Esophagus (tissue), 2 donors: ENCODE measurements around the gene EEF1AKMT3. TPM values are rescaled to one million over a fixed set of nuclear protein-coding genes. Genes with fewer than 3 reads are reported as not detected.

Experiments used
- H3K27ac ChIP-seq, 2 donors: one replicate each; pipeline ENCODE4 v1.5.1; 2013; ENCODE audit warnings: low read depth in 2 of 2, mild to moderate bottlenecking in 2 of 2, inconsistent platforms in 1 of 2, low read length in 1 of 2, moderate library complexity in 1 of 2
- H3K27me3 ChIP-seq, 2 donors: one replicate each; pipeline ENCODE4 v1.6.1; 2013; ENCODE audit warnings: low read length in 2 of 2, control low read depth in 1 of 2, mild to moderate bottlenecking in 1 of 2; ENCODE audit not compliant: insufficient read depth in 2 of 2, control insufficient read depth in 1 of 2
- H3K36me3 ChIP-seq, 2 donors: one replicate each; pipeline ENCODE4 v1.6.1; 2013; ENCODE audit warnings: low read length in 1 of 2; ENCODE audit not compliant: control insufficient read depth in 2 of 2, insufficient read depth in 2 of 2
- H3K4me1 ChIP-seq, 2 donors: one replicate each; pipeline ENCODE4 v1.6.1; 2013; ENCODE audit warnings: low read length in 1 of 2; ENCODE audit not compliant: control insufficient read depth in 2 of 2, insufficient read depth in 2 of 2
- H3K4me3 ChIP-seq, 2 donors: one replicate each; pipeline ENCODE4 v1.5.1; 2013; ENCODE audit warnings: low read length in 2 of 2, mild to moderate bottlenecking in 2 of 2, low read depth in 1 of 2, moderate library complexity in 1 of 2
- H3K9me3 ChIP-seq, 2 donors: one replicate each; pipeline ENCODE4 v1.6.1; 2013; ENCODE audit warnings: mild to moderate bottlenecking in 2 of 2, low read depth in 1 of 2, low read length in 1 of 2, moderate library complexity in 1 of 2; ENCODE audit not compliant: control insufficient read depth in 2 of 2, insufficient read depth in 1 of 2
- WGBS, 2 donors: extraction: QIAGEN DNeasy Blood & Tissue Kit; methylation state at CpG; one replicate each; pipeline ENCODE4 v1.1.7; 2013; 5-methylcytosine and 5-hydroxymethylcytosine counted together
- polyA plus RNA-seq, 2 donors: library from polyadenylated mRNA; stranded (reverse); fragments of 200-250 nt; gene quantifications; one replicate each; pipeline ENCODE4 v1.2.3, GENCODE V29; 2013
- donor health status: healthy with polysubstance abuse.
- donor health status: Bipolar disorder and iron deficiency.

Gene EEF1AKMT3
- polyA plus RNA-seq, result 1 to 10 TPM; 1.1 to 2.4 TPM

DNA sequence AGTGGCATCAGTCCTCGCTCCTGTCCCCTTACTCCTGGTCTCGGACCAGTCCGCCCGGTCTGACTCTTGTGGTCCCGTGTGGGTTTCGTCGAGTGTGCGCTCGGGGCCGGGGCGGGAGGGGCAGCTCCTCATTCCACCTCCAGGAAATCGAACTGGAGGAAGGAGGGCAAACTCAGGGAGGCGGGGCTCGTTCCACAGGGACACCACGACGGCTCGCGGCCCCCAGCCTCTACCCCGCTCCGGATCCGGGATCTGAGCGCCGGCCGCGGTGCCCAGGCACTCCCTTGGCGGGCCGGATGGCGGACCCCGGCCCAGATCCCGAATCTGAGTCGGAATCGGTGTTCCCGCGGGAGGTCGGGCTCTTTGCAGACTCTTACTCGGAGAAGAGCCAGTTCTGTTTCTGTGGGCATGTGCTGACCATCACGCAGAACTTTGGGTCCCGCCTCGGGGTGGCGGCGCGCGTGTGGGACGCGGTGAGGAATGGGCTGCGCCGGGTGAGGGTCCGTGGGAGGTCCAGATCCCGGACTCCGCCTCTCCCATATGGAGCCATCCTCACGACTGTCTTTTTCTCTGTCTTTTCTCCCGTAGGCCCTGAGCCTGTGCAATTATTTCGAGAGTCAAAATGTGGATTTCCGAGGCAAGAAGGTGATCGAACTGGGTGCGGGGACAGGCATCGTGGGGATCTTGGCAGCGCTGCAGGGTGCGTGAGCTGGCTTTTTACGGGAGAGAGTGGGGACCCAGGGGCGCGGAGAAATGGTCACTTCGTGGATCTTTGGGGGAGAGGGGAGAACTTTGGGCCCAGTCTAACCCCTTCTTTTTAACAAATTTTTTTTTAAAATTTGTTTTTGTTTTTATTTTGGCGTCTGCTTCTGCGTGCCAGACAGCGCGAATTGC lies at the start of gene EEF1AKMT3:
Gene EEF1AKMT3, plus strand, starts transcription at position 186 of the 894 bp plus-strand sequence. Its CDS starts 111 bp downstream, at position 297.
- H3K36me3 ChIP-seq, result peaks cover 0 to 7% of the 10 kb centered on the region in 2 donors
- peak within 1 kb of the TSS; percentile 80 to 85 for H3K4me3 ChIP-seq
- WGBS, 2 donors, result 1 to 3% methylated on average over 66 to 67 of the region's 67 CpGs
- peaks cover 3 to 4% of the 10 kb centered on the region in 2 donors for H3K4me1 ChIP-seq
- H3K27ac ChIP-seq, result peak within 1 kb of the TSS; percentile 85 to 98
- H3K27me3 ChIP-seq, result no peaks in the 10 kb centered on the region
- H3K9me3 ChIP-seq, result no peaks in the 10 kb centered on the region

DNA sequence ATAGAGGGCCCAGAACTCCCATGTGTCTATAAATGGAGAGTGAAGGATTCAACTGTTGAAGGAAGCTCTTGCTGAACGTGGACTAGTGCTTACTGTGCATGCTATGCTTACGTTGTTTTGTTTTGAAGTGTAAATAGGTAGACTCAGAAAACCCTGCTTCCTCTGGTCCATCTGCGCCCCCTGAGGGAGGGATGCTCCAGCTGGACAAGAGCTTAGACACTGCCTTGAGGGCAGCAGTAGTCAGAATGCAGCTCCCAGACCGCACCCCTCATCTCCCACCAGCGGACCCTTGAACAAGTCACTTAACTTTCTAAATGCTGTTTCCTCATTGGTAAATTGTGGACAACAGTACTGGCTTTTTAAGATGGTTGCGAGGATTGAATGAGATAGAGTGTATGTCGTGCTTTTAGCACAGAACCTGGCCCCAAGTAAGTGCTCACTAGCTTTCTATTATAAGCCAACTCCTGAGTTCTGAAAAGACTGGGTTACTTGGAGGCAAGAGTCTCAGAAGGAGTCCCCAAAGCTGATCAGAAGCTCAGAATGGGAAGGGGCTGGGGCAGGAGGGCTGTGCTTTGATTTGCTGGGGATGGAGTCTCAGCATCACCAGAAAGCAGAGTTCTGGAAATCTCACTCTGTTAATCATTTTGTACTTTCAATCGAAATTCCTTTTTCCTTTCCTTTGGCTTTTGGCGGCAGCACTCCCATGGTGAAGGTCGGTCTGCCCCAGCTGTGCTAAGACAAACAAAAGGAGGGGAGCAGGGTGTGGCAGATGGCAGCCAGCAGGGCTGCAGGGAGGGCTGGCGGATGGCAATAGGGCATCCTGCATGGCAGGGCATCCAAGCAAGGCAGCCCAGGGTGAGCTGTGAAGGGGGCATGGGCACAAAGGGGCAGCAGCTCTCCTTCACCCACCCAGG lies 49.4 kb upstream of the EEF1AKMT3 start:
- peaks cover 12 to 29% of the 10 kb centered on the region in 2 donors for H3K36me3 ChIP-seq

DNA sequence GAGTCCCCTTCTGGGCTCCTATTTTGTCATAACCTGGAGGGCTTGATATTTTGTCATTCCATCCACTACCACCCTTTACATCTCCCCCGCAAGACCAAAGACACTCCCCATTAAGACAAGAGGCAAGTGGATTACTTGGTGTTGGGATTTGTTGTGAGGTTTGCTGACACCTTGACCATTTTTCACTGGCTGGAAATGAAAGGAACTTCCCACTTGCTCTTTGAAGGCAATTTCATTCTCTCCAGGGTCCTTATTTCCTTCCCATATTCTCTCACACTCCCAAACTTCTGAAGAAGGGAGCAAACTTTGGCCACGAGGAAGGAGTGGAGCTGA lies 48.8 kb upstream of the EEF1AKMT3 start:
- H3K27me3 ChIP-seq, result no peaks in the 10 kb centered on the region
- WGBS, 2 donors, result 66 to 83% methylated on average over 2 of the region's 2 CpGs
- H3K4me1 ChIP-seq, result peaks cover 8 to 11% of the 10 kb centered on the region in 2 donors
- peaks cover 8 to 25% of the 10 kb centered on the region in 2 donors for H3K36me3 ChIP-seq
- no peak overlapping the region for H3K27ac ChIP-seq
- H3K4me3 ChIP-seq, result no peak overlapping the region
- H3K9me3 ChIP-seq, result no peaks in the 10 kb centered on the region

More for the DNA sequence above, 49.4 kb upstream of the EEF1AKMT3 start:
- H3K4me1 ChIP-seq, result peaks cover 8 to 11% of the 10 kb centered on the region in 2 donors
- H3K27ac ChIP-seq, result no peak overlapping the region
- no peaks in the 10 kb centered on the region for H3K9me3 ChIP-seq
- 55 to 61% methylated on average over 11 of the region's 11 CpGs for WGBS, 2 donors
- H3K27me3 ChIP-seq, result no peaks in the 10 kb centered on the region
- H3K4me3 ChIP-seq, result no peak overlapping the region

DNA sequence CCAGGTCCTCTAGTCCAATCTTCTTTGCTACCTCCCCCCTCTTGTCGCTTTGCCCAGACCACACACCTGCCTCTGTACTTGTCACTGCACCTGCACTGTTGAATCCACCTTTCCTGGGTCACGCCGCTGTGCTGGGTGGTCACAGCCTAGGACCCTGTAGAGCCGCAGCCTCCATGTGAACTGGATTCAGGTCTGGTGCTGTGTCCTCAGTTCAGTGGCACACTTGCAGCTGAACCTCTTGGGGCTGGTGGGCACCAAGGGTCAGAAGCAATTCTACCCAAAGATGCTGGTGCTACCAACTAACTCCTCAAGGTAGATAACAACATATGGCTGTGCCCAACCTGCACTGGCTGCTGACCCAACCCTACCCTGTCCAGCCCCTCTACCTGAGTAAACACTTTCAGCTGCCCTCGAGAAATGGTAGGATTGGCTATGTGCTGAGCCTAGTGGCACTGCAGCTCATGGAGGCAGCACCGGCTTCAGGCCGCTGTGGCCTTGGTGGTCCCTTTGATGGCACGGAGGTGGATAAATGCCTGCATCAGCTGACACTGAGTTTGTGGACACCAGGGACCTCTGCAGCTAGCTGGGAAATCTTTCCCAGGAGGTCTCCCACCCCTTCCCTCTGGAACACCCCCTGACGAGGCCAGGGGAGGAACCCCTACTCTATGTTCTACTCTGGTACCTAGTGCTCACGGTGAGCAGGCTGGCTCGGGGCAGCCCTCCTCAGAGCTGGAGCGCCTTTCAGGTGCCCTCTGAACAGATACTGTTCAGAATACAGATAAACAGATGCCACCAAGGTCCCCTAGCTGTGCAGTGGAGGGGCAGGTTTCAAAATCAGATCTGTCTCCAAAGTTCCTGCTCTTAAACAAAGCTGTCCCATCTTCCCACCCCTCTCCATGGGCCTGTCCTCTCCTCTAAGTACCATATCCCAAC lies 48.1 kb upstream of the EEF1AKMT3 start:
- 83 to 86% methylated on average over 12 of the region's 12 CpGs for WGBS, 2 donors
- Histone ChIP-seq H3K9me3 (no peaks in the 10 kb centered on the region), H3K36me3 (peaks cover 7 to 21% of the 10 kb centered on the region in 2 donors), H3K27me3 (no peaks in the 10 kb centered on the region), H3K4me1 (peaks cover 8 to 11% of the 10 kb centered on the region in 2 donors), H3K4me3 (no peak overlapping the region), H3K27ac (no peak overlapping the region)

DNA sequence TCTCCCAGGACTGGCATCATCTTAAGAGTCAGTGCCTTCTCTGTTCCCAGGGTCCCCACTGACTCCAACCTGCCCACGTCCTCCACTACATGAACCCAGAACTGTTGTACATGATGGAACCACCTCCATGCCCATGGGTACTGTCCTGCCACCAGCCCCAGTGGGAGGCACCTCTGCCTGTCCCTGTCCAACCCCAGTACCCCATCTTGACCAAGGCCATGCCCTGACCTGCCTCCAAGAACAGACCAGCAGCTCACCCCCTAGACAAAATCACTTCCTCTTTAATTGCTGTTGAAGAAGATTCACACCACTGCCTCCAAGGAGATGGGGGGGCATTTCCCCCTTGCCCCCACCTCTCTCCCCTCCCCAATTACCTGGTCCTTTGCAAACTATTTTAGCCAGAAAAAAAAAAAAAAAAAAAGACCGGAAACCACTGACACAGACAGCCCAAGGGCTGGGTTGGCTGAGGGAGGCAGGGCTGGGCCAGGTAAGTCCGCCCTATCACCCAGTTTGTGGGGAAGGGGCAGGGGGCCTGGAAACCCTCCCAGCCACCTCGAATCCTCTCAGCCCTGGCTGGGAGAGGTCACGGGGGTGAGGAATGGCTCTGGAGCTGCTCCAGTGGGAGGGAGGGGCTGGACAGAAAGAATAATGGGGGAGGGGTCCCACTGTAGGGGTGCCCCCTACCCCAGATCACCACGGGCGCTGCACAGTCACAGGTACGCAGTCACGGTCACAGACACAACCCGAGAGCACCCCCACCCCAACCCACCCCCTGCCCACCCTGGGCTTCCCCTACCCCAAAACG lies 47.3 kb upstream of the EEF1AKMT3 start:
- Histone ChIP-seq H3K4me1 (peaks cover 8 to 11% of the 10 kb centered on the region in 2 donors), H3K4me3 (no peak overlapping the region), H3K36me3 (peaks cover 5 to 15% of the 10 kb centered on the region in 2 donors), H3K9me3 (no peaks in the 10 kb centered on the region), H3K27me3 (no peaks in the 10 kb centered on the region), H3K27ac (no peak overlapping the region)
- WGBS, 2 donors, result 39 to 50% methylated on average over 8 to 11 of the region's 11 CpGs

DNA sequence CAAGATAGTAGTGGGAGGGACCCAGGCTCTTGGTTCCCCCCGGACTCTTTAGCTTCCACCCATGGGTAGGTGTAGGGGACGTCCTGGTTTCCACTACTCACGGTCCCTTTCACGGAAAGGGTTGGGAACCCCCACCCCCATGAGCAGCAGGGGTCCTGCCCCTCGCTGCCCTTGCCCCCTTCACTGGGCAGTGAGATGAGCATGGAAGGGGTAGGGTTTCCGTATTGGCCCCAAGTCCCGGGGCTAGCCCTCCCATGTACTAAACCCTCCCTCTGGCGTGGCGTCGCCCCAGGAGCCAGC lies 46.6 kb upstream of the EEF1AKMT3 start:
- Histone ChIP-seq H3K4me1 (peaks cover 8 to 11% of the 10 kb centered on the region in 2 donors), H3K9me3 (no peaks in the 10 kb centered on the region), H3K4me3 (peak overlapping the region in 1 of 2 donors; percentile 84), H3K27ac (peak overlapping the region in 1 of 2 donors; percentile 72), H3K27me3 (no peaks in the 10 kb centered on the region), H3K36me3 (peaks cover 0 to 9% of the 10 kb centered on the region in 2 donors)
- 25 to 30% methylated on average over 10 of the region's 10 CpGs for WGBS, 2 donors

DNA sequence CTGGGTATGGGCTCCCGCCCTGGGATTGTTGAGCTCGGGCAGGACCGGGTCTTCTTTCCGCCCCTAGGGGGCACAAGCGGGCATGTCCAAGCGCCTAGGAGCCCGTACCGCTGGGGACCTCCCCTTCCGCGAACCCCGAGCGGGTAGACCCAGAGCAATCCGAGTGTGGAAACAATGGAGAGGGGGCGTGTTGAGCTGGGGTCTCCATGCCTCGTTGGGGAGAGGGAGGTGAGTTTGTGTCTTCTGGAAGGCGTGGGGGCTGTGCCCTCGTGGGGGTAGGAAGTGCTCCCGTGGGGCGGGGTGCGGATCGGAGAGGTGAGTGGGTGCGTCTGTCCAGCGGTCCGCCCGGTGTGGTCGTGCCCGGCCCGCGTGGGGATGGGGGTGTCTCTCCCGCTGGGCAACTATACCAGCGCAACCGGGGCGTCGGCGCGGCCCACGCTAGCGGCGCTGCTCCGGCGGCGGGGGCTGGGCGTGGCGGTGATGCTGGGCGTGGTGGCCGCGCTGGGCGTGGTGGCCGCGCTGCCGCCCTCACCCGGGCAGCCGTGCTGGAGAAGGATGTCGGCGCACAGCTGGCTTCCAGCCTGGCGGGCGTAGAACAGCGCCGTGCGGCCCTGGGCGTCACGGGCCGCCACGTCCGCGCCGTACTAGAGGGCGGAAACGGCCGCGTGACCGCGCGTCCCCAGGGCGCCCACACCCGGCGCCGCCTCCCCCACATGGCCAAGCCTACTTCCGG lies 46.1 kb upstream of the EEF1AKMT3 start:
- H3K27ac ChIP-seq, result peak overlapping the region; percentile 72 to 86
- 24 to 30% methylated on average over 74 to 79 of the region's 79 CpGs for WGBS, 2 donors
- no peaks in the 10 kb centered on the region for H3K27me3 ChIP-seq
- peaks cover 8 to 11% of the 10 kb centered on the region in 2 donors for H3K4me1 ChIP-seq
- peaks cover 0 to 4% of the 10 kb centered on the region in 2 donors for H3K36me3 ChIP-seq
- no peaks in the 10 kb centered on the region for H3K9me3 ChIP-seq
- peak overlapping the region; percentile 59 to 84 for H3K4me3 ChIP-seq
